Omental fat pad (tissue), 4 donors: Measurements from ENCODE around the gene HOMER2. TPM values are rescaled to one million over a fixed set of nuclear protein-coding genes. Genes with fewer than 3 reads are reported as not detected.
A peak's percentile ranks its signal among the peaks of the same experiment; 100 is the strongest.

Experiments used
- ATAC-seq: fragments of 150-250 bp; one replicate; pipeline ENCODE4 v1.9.1; 2016; ENCODE audit warnings: mild to moderate bottlenecking, moderate library complexity; ENCODE audit not compliant: low FRiP score
- DNase-seq: peaks from one replicate; pipeline ENCODE4 v3.0.0-alpha.2; 2019; ENCODE audit warnings: low spot score
- total RNA-seq, 4 donors: library from RNA; depleted of rRNA; stranded (reverse); fragments of >200 nt; gene quantifications; one replicate each; pipeline ENCODE4 v1.1.0, GENCODE V29; 2016
- TF ChIP-seq, protein P1 (sequence below), 3 donors: fragments of 450-650 bp; IDR thresholded peaks; one replicate each; pipeline ENCODE4 v1.5.1; 2016 to 2017; ENCODE audit warnings: antibody characterized with exemption in 3 of 3, mild to moderate bottlenecking in 3 of 3, moderate library complexity in 2 of 3

The HOMER2 gene
- total RNA-seq, 4 donors from 2014 or later = 4.0 to 7.1 (median 4.7) TPM

DNA sequence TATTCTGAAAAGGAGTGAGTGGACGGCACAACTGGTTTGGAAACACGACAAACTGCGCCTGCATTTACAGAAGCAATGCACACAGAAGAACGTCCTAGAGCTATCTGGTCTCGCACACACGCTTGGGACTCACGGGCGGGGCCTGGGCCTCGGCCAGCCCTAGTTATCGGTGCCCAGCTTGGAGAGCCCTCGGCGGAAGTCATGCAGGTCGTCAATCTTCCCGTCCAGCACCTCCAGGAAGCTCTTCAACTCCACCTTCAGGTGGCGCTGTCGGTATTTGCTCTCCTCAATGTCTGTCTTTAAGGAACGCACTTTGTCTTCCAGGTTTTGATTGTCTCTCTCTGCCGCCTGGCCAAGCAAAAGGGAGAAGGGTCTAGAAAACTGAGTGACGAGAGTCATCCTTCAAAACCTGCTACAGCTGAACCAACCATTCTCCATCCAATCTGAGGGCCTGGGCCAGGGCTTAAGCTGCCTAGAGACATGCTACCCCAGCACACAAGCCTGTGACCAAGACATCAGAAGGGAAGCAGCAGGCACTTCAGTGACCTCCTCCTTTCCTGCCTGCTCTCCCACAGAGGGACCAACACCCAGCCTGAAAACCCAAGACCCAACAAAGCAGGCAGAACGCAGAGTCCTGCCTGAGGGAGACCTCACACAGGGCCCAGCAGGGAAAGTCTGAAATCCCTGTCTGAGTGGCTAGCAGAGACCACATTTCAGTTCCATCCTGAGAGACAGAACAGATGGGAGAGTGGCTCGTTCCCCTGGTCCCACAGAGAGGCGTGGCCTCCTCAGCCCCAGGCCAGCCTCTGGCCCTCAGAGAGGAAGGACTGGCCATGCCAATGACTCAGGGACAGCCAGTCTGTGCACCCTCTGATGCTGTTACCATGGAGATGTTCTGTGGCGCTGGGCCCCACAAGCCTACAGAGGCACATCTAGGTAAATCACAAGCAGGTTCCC lies 102.7 kb downstream of the HOMER2 start:
- peak; percentile 84 for ATAC-seq
- TF ChIP-seq, protein P1, sequence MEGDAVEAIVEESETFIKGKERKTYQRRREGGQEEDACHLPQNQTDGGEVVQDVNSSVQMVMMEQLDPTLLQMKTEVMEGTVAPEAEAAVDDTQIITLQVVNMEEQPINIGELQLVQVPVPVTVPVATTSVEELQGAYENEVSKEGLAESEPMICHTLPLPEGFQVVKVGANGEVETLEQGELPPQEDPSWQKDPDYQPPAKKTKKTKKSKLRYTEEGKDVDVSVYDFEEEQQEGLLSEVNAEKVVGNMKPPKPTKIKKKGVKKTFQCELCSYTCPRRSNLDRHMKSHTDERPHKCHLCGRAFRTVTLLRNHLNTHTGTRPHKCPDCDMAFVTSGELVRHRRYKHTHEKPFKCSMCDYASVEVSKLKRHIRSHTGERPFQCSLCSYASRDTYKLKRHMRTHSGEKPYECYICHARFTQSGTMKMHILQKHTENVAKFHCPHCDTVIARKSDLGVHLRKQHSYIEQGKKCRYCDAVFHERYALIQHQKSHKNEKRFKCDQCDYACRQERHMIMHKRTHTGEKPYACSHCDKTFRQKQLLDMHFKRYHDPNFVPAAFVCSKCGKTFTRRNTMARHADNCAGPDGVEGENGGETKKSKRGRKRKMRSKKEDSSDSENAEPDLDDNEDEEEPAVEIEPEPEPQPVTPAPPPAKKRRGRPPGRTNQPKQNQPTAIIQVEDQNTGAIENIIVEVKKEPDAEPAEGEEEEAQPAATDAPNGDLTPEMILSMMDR (IDR thresholded peaks at IDR 0.05) = peak in 1 of 3 donors; percentile 13
- DNase-seq = no peak

DNA sequence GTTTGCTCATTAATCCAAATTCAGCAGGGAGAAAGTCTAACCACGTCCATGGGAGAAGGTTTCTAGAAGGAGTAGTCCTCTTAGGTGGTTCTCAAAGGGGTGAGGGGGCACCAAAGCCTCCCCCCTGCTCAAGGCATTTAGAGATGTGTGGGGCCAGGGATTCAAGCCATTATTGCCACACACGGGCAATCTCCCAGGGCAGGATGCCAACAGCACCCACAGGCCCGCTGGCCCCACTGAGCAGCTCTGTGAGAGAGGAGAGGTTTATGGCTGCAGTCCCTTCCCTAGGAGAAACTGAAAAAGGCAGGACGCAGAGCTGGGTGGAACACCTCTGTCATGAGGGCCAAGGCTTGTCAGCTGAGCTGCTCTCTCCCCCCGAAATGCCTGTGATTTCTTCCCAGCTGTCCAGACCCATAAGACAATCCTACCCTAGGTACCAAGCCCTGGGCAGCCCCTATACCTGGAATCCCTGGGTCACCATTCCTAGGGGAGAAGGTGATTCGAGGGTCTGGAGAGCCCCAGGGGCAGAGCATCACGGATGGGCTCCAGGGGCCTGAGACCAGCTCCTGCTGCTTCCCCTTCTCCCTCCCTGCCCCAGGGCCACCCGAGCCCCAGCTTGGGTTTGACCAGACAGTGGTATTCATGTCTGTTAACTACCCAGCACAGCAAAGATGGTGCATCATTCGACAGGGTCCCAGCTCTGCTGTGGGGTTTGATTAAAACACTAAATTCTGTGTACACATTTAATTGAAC lies 104.1 kb downstream of the HOMER2 start:
- ATAC-seq (no peak), DNase-seq (no peak)
- TF ChIP-seq, protein P1 (IDR thresholded peaks at IDR 0.05) = no peak

GRCh38 chr15:82847703-82848102 lies 104.8 kb downstream of the HOMER2 start:
- TF ChIP-seq, protein P1 (IDR thresholded peaks at IDR 0.05) = no peak
- DNase-seq = no peak
- no peak for ATAC-seq

GRCh38 chr15:82846621-82847020 lies 105.9 kb downstream of the HOMER2 start:
- DNase-seq (no peak), ATAC-seq (no peak)
- TF ChIP-seq, protein P1 (IDR thresholded peaks at IDR 0.05) = no peak

DNA sequence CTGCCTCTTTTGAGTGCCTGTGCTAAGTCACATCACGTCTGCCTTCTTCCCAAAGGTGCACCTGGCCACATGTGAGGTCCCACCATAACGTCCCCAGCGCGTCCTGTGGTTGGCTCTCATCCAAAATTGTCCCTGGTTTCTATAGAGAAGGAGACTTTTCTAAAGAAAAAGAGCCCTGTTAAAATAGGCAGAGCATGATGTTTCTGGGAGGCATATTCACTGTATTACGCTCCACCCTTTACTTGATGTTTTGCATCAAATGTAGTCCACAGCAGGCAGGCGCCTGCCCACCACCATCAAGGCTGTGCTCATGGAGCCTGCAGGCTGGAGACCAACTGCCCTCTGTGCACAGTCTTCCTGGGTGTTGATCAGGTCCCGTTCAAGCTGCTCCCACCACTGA lies 106.8 kb downstream of the HOMER2 start:
- DNase-seq (no peak), ATAC-seq (no peak)
- TF ChIP-seq, protein P1 (IDR thresholded peaks at IDR 0.05) = no peak

GRCh38 chr15:82843566-82843965 lies 109.0 kb downstream of the HOMER2 start:
- TF ChIP-seq, protein P1 (IDR thresholded peaks at IDR 0.05) = no peak
- ATAC-seq = no peak
- no peak for DNase-seq
